Activated naive CD8-positive, alpha-beta T cell treated with anti-CD3 and anti-CD28 coated beads, Interleukin-2, amount 50 U/mL, for 24 hours (primary cell): ENCODE measurements around the gene NPHP4.
"Not testable (repeated sequence)": the region's sequence is repeated elsewhere in the genome, so short reads cannot be mapped to it uniquely, and the experiment has no call there.

Experiments used
- ATAC-seq: fragments of 150-1000 bp; cut with Tn5 transposase; one replicate; pipeline ENCODE4 v1.10.0; 2021
- DNase-seq: peaks from one replicate; pipeline ENCODE4 v3.0.0; 2021
- H3K27ac Mint-ChIP-seq: one replicate; pipeline ENCODE4 v1.8.0; 2021; ENCODE audit warnings: mild to moderate bottlenecking, mixed read lengths
- H3K27me3 Mint-ChIP-seq: one replicate; pipeline ENCODE4 v1.8.0; 2021; ENCODE audit warnings: mixed read lengths
- H3K36me3 Mint-ChIP-seq: one replicate; pipeline ENCODE4 v1.8.0; 2021; ENCODE audit warnings: low read depth, mixed read lengths
- H3K4me1 Mint-ChIP-seq: one replicate; pipeline ENCODE4 v1.8.0; 2021; ENCODE audit warnings: mixed read lengths
- H3K4me3 Mint-ChIP-seq: one replicate; pipeline ENCODE4 v1.8.0; 2021; ENCODE audit warnings: mild to moderate bottlenecking, moderate library complexity, mixed read lengths
- H3K9me3 Mint-ChIP-seq: one replicate; pipeline ENCODE4 v1.8.0; 2021; ENCODE audit warnings: mixed read lengths

The NPHP4 gene

GRCh38 chr1:6029351-6029750 is 37.1 kb upstream of the NPHP4 start:
- no peak for DNase-seq
- Mint-ChIP-seq H3K36me3 (peaks cover 50% of the 10 kb centered on the region), H3K27me3 (no peaks in the 10 kb centered on the region), H3K27ac (peak overlapping the region; percentile 77), H3K4me1 (peaks cover 81% of the 10 kb centered on the region), H3K4me3 (peak overlapping the region; percentile 96), H3K9me3 (no peaks in the 10 kb centered on the region)
- no peak for ATAC-seq

DNA sequence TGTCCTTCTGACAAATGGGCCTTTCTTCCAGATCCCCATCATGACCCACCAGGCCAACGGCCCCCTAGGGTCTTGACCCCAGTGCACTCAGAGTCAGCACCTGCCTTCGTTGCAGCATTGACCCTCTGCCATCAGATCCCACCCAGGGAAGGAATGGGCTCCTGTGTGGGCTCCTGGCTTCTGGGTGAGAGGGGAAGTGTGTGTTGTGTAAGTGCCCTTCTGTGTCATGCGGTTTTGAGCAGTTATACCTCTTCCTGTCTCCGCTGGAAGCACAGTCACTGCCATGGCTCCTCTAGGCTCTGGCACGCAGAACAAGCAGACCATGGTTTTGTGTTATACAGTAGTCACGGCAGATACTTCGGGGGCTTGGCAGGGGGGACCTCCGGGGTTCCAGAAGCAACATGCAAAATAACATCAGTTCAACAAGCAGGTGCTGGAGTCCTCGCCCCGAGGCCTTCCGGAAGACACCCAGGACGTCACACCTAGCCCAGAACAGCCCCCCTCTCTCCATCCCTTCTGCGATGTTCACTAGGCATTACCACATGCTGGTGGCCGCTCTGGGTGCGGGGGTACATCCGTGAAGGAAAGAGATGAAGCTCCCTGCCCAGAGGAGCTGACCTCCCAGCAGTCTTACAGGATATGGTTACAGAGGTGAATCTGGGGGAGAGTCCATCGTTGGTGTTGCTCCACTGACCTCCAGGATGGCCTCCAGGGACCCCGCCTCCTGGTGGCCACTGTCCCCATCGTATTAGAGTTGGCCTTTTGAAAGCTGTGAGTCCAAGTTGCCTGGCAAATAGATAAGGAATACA is 36.0 kb upstream of the NPHP4 start:
- ATAC-seq, result peak; percentile 56
- Mint-ChIP-seq H3K4me3 (peak overlapping the region; percentile 96), H3K9me3 (no peaks in the 10 kb centered on the region), H3K27me3 (no peaks in the 10 kb centered on the region), H3K36me3 (peaks cover 48% of the 10 kb centered on the region), H3K4me1 (peaks cover 77% of the 10 kb centered on the region), H3K27ac (peak overlapping the region; percentile 95)
- peak; percentile 63 for DNase-seq

- peak; percentile 46 for DNase-seq
- ATAC-seq, result peak; percentile 8
- Mint-ChIP-seq H3K27me3 (no peaks in the 10 kb centered on the region), H3K36me3 (peaks cover 42% of the 10 kb centered on the region), H3K4me3 (peak overlapping the region; percentile 96), H3K4me1 (peaks cover 70% of the 10 kb centered on the region), H3K9me3 (no peaks in the 10 kb centered on the region), H3K27ac (peak overlapping the region; percentile 95)
Measured at GRCh38 chr1:6027591-6027990, 35.4 kb upstream of the NPHP4 start.

DNA sequence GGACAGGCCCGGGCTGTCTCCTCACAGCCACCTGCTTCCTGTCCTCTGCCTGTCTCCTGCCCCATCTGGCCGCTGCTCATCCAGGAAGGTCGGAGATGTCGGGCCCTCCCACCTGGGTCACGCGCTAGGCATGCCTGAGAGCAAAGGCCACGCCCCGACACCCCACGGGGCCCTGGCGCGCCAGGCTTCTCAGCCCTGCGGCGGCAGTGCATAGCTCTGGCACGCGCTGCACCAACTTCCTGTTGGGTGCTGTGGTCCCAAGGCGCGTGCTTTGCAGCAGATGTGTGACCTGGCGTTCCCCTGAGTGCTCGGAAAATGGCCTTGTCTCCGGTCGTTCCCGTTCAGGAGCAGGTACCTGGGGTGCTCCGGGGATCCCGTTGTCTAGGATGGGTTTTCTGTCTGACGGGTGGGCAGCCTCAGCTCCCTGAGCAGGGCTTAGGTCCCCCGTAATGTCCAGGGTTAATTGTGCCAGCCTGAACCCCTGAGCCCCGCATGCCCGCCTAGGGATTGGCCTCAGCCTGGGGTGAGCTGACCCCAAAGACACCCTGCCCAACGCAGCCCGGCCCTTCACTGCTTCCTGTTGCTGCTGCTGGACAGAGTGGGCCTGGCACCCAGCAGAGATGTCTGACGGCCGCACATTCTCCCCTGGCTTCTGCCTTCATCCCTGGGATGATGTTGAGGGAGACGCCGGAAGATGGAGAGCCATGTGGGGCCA is 34.0 kb upstream of the NPHP4 start:
- DNase-seq, result peak; percentile 95
- peaks cover 8% of the 10 kb centered on the region for H3K9me3 Mint-ChIP-seq
- H3K4me1 Mint-ChIP-seq, result peaks cover 57% of the 10 kb centered on the region
- H3K27ac Mint-ChIP-seq, result peak overlapping the region; percentile 95
- H3K4me3 Mint-ChIP-seq, result peak overlapping the region; percentile 96
- H3K36me3 Mint-ChIP-seq, result peaks cover 36% of the 10 kb centered on the region
- ATAC-seq, result peak; percentile 83
- H3K27me3 Mint-ChIP-seq, result no peaks in the 10 kb centered on the region

GRCh38 chr1:6025269-6026094 is 33.3 kb upstream of the NPHP4 start:
- Mint-ChIP-seq H3K27me3 (no peaks in the 10 kb centered on the region), H3K4me3 (peak overlapping the region; percentile 96), H3K9me3 (peaks cover 8% of the 10 kb centered on the region), H3K27ac (peak overlapping the region; percentile 95), H3K4me1 (peaks cover 49% of the 10 kb centered on the region), H3K36me3 (peaks cover 29% of the 10 kb centered on the region)
- DNase-seq (peak; percentile 47), ATAC-seq (peak; percentile 18)

DNA sequence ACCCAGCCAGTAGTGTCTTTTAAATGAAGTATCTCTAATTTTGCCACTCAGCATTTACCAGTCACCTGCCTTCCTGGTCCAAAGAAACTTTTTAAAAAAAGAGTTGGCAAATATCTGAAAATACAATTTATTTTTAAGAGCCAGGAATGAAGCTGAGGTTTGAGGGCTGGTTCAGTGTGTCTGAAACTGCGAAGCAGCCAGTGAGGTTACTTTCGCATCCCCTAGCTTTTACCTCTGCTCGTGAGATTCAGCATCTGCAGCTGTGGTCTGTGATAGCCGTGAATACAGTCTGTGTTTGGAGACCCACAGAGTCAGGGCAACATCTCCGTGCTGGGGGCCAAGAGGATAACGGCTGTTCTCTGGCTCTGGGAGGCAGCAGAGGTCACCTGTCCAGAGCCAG is 32.2 kb upstream of the NPHP4 start:
- no peaks in the 10 kb centered on the region for H3K27me3 Mint-ChIP-seq
- no peak for ATAC-seq
- peaks cover 38% of the 10 kb centered on the region for H3K4me1 Mint-ChIP-seq
- peaks cover 20% of the 10 kb centered on the region for H3K36me3 Mint-ChIP-seq
- no peak for DNase-seq
- no peak overlapping the region for H3K4me3 Mint-ChIP-seq
- H3K9me3 Mint-ChIP-seq, result peaks cover 8% of the 10 kb centered on the region
- H3K27ac Mint-ChIP-seq, result no peak overlapping the region

DNA sequence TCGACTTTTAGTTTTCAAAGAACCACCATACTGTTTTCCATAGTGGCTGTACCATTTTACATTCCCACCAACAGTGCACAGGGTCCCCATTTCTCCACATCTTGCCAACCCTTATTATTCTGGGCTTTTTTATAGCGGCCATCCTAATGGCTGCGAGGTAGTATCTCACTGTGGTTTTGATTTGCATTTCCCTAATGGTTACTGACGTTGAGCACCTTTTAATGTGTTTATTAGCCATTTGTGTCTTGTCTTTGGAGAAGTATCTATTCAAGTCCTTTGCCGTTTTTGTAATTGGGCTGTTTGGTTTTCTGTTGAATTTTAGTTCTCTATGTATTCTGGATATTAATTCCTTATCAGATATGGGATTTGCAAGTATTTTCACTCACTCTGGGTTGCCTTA is 31.1 kb upstream of the NPHP4 start:
- DNase-seq (no peak), ATAC-seq (no peak)
- Mint-ChIP-seq H3K4me1 (peaks cover 28% of the 10 kb centered on the region), H3K9me3 (peaks cover 8% of the 10 kb centered on the region), H3K27ac (no peak overlapping the region), H3K36me3 (peaks cover 12% of the 10 kb centered on the region), H3K4me3 (no peak overlapping the region), H3K27me3 (no peaks in the 10 kb centered on the region)

DNA sequence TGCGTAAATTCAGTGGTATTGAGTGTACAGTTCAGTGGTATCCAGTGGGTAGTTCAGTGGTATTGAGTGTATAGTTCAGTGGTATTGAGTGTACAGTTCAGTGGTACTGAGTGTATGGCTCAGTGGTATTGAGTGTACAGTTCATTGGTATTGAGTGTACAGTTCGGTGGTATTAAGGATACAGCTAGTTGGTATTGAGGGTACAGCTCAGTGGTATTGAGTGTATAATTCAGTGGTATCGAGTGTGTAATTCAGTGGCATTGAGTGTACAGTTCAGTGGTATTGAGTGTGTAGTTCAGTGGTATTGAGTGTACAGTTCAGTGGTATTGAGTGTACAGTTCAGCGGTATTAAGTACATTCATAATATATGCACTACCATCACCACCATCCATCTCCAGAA is 30.0 kb upstream of the NPHP4 start:
- Mint-ChIP-seq H3K27ac (no peak overlapping the region), H3K4me3 (no peak overlapping the region), H3K4me1 (peaks cover 16% of the 10 kb centered on the region), H3K27me3 (no peaks in the 10 kb centered on the region), H3K36me3 (peaks cover under 1% of the 10 kb centered on the region), H3K9me3 (peaks cover 8% of the 10 kb centered on the region)
- no peak for ATAC-seq
- DNase-seq, result no peak

DNA sequence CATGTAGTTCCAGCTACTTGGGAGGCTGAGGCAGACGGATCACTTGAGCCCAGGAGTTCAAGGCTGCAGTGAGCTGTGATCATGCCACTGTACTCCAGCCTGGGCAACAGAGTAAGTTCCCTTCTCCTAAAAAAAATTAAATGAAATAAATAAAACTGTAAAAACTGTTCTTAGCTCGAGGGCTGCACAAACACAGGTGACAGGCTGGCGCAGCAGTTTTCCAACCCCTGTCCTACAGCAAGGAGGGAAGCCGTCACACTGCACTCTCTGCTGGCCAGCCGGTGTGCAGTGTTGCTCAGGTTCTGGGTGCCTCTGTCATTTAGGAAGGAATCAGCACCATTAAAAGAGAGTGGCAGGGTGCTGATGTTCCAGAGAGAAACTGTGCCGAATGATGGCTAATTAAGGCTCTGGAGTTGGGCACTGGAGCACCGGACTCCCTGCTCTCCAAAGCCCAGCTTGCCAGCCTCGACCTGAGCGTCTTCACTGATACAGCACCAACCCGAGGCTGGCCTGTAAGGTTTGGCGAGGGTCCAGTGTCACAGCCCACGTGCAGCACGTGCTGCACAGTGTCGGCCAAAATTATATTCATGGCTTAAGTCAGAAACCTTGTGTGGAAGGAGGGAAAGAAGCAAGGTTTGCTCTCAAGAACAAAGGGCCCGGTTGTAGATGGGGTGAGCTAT is 27.1 kb upstream of the NPHP4 start:
- peaks cover 4% of the 10 kb centered on the region for H3K36me3 Mint-ChIP-seq
- no peaks in the 10 kb centered on the region for H3K27me3 Mint-ChIP-seq
- no peak overlapping the region for H3K27ac Mint-ChIP-seq
- H3K4me1 Mint-ChIP-seq, result no peaks in the 10 kb centered on the region
- ATAC-seq (no peak), DNase-seq (no peak)
- H3K9me3 Mint-ChIP-seq, result peaks cover 8% of the 10 kb centered on the region
- H3K4me3 Mint-ChIP-seq, result no peak overlapping the region

- H3K27ac Mint-ChIP-seq, H3K4me3 Mint-ChIP-seq, H3K4me1 Mint-ChIP-seq, DNase-seq, ATAC-seq, H3K27me3 Mint-ChIP-seq, H3K36me3 Mint-ChIP-seq, H3K9me3 Mint-ChIP-seq: not testable (repeated sequence)
Measured at GRCh38 chr1:6017654-6018053, 25.4 kb upstream of the NPHP4 start.

DNA sequence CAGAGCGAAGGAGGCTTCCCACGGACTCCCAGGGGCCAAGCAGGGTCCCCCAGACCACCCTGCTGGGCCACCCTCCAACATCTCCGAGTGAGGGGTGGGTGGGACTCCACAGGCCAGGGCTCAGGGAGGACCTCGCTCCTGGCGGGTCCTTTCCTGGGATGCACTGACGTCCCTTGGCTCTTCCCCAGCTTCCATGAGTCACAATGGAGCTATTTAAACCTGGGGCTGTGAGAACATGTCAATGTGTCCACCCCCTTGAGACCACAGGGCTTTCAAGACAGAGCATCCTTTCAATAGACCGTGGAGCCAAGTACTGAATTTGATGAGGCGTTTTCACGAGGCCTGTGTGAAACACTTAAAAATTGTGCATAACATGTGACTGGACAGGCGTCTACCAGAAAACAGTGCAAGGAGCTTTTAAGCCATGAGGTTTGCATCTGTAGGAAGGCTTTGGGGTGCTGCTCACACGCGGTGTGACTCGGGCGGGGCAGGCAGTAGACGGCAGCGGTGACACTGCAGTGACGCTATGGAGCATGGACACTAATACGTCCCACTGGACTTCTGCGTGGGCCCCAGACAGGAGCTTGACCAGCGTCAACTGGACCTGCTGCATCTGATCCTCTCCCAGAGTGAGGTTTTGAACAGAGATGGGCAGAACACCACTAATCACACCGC is 24.1 kb upstream of the NPHP4 start:
- Mint-ChIP-seq H3K4me1 (peaks cover 2% of the 10 kb centered on the region), H3K9me3 (no peaks in the 10 kb centered on the region), H3K4me3 (no peak overlapping the region), H3K36me3 (peaks cover 6% of the 10 kb centered on the region), H3K27ac (no peak overlapping the region), H3K27me3 (no peaks in the 10 kb centered on the region)
- DNase-seq, result no peak
- ATAC-seq, result no peak

DNA sequence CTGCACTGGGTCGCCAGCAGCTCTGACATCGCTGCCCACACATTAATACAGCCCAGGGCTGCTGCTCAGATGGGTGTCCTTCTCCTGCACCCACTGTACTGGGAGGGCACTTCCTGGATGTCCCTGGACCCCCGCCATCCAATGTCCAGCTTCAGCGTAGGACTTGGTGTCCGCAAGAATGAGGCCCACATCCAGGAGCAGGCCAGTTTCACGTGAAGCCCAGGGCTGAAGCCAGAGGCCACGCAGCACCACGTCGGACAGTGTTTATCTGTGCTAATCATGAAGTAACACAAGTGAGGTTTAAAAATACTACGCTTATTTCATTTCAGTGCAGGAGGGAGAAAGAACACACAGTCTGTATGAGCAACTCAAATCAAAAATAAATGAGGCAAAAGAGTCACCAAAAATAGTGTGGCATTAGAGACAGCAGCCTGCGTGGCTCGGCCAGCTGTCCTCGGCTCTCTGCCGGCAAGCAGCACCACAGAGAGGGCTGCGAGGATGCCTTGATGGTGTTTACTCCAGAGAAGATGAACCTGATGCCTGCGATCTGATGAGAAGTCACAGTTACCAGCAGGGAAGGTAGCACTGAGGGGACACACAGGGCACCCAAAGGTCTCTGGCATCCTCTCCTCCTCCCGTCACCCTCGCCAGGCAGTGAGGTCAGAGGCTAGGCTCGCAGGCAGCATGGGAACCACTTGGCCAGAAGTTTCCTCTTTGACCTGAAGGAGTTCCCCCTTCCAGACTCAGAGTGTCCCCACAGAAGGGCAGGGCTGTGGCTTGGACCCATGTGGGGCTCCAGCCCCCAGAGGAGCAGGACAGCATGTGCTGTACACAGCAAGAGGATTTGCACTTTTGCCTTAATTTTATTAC is 22.1 kb upstream of the NPHP4 start:
- Mint-ChIP-seq H3K4me3 (no peak overlapping the region), H3K36me3 (peaks cover 6% of the 10 kb centered on the region), H3K27ac (no peak overlapping the region), H3K4me1 (peaks cover 6% of the 10 kb centered on the region), H3K9me3 (no peaks in the 10 kb centered on the region), H3K27me3 (no peaks in the 10 kb centered on the region)
- no peak for ATAC-seq
- DNase-seq, result no peak

- H3K36me3 Mint-ChIP-seq, result peaks cover 6% of the 10 kb centered on the region
- peaks cover 6% of the 10 kb centered on the region for H3K4me1 Mint-ChIP-seq
- no peak overlapping the region for H3K27ac Mint-ChIP-seq
- no peak for DNase-seq
- no peak for ATAC-seq
- no peaks in the 10 kb centered on the region for H3K27me3 Mint-ChIP-seq
- H3K4me3 Mint-ChIP-seq, result no peak overlapping the region
- no peaks in the 10 kb centered on the region for H3K9me3 Mint-ChIP-seq
Measured at GRCh38 chr1:6013491-6013890, 21.3 kb upstream of the NPHP4 start.
